Lower leg skin (tissue), 4 donors: ENCODE results near the gene MGST2. TPM values are rescaled to one million over a fixed set of nuclear protein-coding genes. Genes with fewer than 3 reads are reported as not detected.

Experiments used
- DNase-seq, 2 donors: peaks; one replicate each; pipeline ENCODE4 v3.0.0-alpha.2; 2019; ENCODE audit warnings: low spot score in 2 of 2
- H3K4me3 ChIP-seq: fragments of 200-600 bp; sonication (generic); 2 replicates; pipeline ENCODE4 v1.5.1; 2017; ENCODE audit warnings: mild to moderate bottlenecking, low read depth; ENCODE audit not compliant: poor library complexity, severe bottlenecking
- CTCF ChIP-seq, 3 donors: fragments of 450-650 bp; IDR thresholded peaks; one replicate each; pipeline ENCODE4 v1.5.1; 2016; ENCODE audit warnings: antibody characterized with exemption in 3 of 3, mild to moderate bottlenecking in 3 of 3, moderate library complexity in 2 of 3
- POLR2A ChIP-seq, 2 donors: fragments of 450-650 bp; IDR thresholded peaks; one replicate each; pipeline ENCODE4 v1.6.1; 2016 to 2017; ENCODE audit warnings: antibody characterized with exemption in 2 of 2, mild to moderate bottlenecking in 1 of 2, moderate library complexity in 1 of 2
- WGBS, 2 donors: methylation state at CpG; one replicate each; pipeline ENCODE4 v1.1.5; 2018; 5-methylcytosine and 5-hydroxymethylcytosine counted together
- intact Hi-C: fragments of 100-400 bp; cut with DNase I; formaldehyde crosslinking; loops from one replicate; pipeline ENCODE4 v1.15.0; 2023; ENCODE audit warnings: low total_unique reads
- total RNA-seq, 4 donors: library from RNA; depleted of rRNA; stranded (reverse); fragments of >200 nt; gene quantifications; one replicate each; pipeline ENCODE4 v1.1.0, GENCODE V29; 2016

The MGST2 gene
- total RNA-seq, 4 donors from 2014 or later, result 83.1 to 157 (median 112) TPM

- peak in 1 of 2 donors; percentile 53 for DNase-seq
- intact Hi-C loops, result loop anchor here (5.0 to 10.0 kb wide), 2 partner anchors 418 to 520 kb away; partner anchors contain the start of gene MAML3
Observed at GRCh38 chr4:139734201-139734874, 68.7 kb downstream of the MGST2 start.

GRCh38 chr4:139734875-139735380 lies 69.3 kb downstream of the MGST2 start:
- DNase-seq, result peak; percentile 76 to 97
- 1% methylated on average over 12 to 36 of the region's 42 CpGs for WGBS, 2 donors

More at GRCh38 chr4:139734201-139734874, 68.7 kb downstream of the MGST2 start:
- 4 to 5% methylated on average over 14 of the region's 14 CpGs for WGBS, 2 donors
- H3K4me3 ChIP-seq, result no peak overlapping the region
- TF ChIP-seq CTCF (IDR thresholded peaks at IDR 0.05), result no peak

GRCh38 chr4:139735381-139736273 lies 70.0 kb downstream of the MGST2 start:
- TF ChIP-seq CTCF (IDR thresholded peaks at IDR 0.05) (no peak), POLR2A (IDR thresholded peaks at IDR 0.05) (no peak)
- WGBS, 2 donors, result 11 to 13% methylated on average over 36 to 59 of the region's 59 CpGs
- no peak for DNase-seq
- H3K4me3 ChIP-seq, result peak overlapping the region; percentile 14
- intact Hi-C loops, result loop anchor here (10.0 kb wide), 1 partner anchor 519 kb away; no protein-coding TSS in a partner anchor

More at GRCh38 chr4:139734875-139735380, 69.3 kb downstream of the MGST2 start:
- intact Hi-C loops, result loop anchor here (5.0 to 10.0 kb wide), 2 partner anchors 417 to 520 kb away; partner anchors contain the start of gene MAML3
- TF ChIP-seq CTCF (IDR thresholded peaks at IDR 0.05) (no peak), POLR2A (IDR thresholded peaks at IDR 0.05) (no peak)
- H3K4me3 ChIP-seq, result peak overlapping the region; percentile 14

GRCh38 chr4:139736274-139736660 lies 70.6 kb downstream of the MGST2 start:
- no peak overlapping the region for H3K4me3 ChIP-seq
- no peak for TF ChIP-seq CTCF (IDR thresholded peaks at IDR 0.05)
- no peak for TF ChIP-seq POLR2A (IDR thresholded peaks at IDR 0.05)
- DNase-seq, result no peak
- intact Hi-C loops, result loop anchor here (10.0 kb wide), 1 partner anchor 519 kb away; no protein-coding TSS in a partner anchor
- 70 to 82% methylated on average over 5 of the region's 5 CpGs for WGBS, 2 donors

- WGBS, 2 donors, result 88 to 93% methylated on average over 2 of the region's 2 CpGs
- DNase-seq, result no peak
- no peak overlapping the region for H3K4me3 ChIP-seq
- TF ChIP-seq CTCF (IDR thresholded peaks at IDR 0.05), result no peak
- no peak for TF ChIP-seq POLR2A (IDR thresholded peaks at IDR 0.05)
- intact Hi-C loops, result loop anchor here (10.0 kb wide), 1 partner anchor 518 kb away; no protein-coding TSS in a partner anchor
Observed at GRCh38 chr4:139736661-139737060, 71.0 kb downstream of the MGST2 start.
